Activated B cell treated with CpG ODN at 0.5 μM for 24 hours (primary cell): Measurements from ENCODE around the gene STARD13. TPM values are rescaled to one million over a fixed set of nuclear protein-coding genes. Genes with fewer than 3 reads are reported as not detected.

Experiments used
- ATAC-seq: fragments of 200-7000 bp; cut with Tn5 transposase; one replicate; pipeline ENCODE4 v1.10.0; 2021; ENCODE audit warnings: low read depth, mild to moderate bottlenecking, moderate library complexity
- CTCF ChIA-PET: fragments of 350-600 bp; sonication (Branson Sonifier 250); formaldehyde crosslinking; loops from one replicate; lab custom pipeline; 2021; ENCODE audit warnings: antibody characterized with exemption; lab: Charles Lee
- POLR2A ChIA-PET: fragments of 350-600 bp; sonication (Branson Sonifier 250); formaldehyde crosslinking; loops from one replicate; lab custom pipeline; 2021; ENCODE audit warnings: antibody characterized with exemption; lab: Charles Lee
- DNase-seq: peaks from one replicate; pipeline ENCODE4 v3.0.0; 2022
- H3K27ac Mint-ChIP-seq: one replicate; pipeline ENCODE4 v1.8.0; 2020; ENCODE audit warnings: mixed read lengths
- H3K27me3 Mint-ChIP-seq: one replicate; pipeline ENCODE4 v1.8.0; 2021; ENCODE audit warnings: mixed read lengths
- H3K36me3 Mint-ChIP-seq: one replicate; pipeline ENCODE4 v1.8.0; 2021; ENCODE audit warnings: low read depth, mixed read lengths
- H3K4me1 Mint-ChIP-seq: one replicate; pipeline ENCODE4 v1.8.0; 2021; ENCODE audit warnings: mixed read lengths
- H3K4me3 Mint-ChIP-seq: one replicate; pipeline ENCODE4 v1.8.0; 2020; ENCODE audit warnings: mild to moderate bottlenecking, mixed read lengths
- H3K9me3 Mint-ChIP-seq: one replicate; pipeline ENCODE4 v1.8.0; 2020; ENCODE audit warnings: mixed read lengths
- CTCF ChIP-seq: fragments of 200-600 bp; IDR thresholded peaks from one replicate; pipeline ENCODE4 v1.8.0; 2022; ENCODE audit warnings: antibody characterized with exemption, mild to moderate bottlenecking
- intact Hi-C: fragments of 100-400 bp; cut with micrococcal nuclease; formaldehyde crosslinking; loops from one replicate; pipeline ENCODE4 v1.15.1; 2024
- total RNA-seq: library from RNA; stranded (reverse); gene quantifications from 2 replicates; pipeline ENCODE4 v1.2.3, GENCODE V29; 2022

The STARD13 gene
- total RNA-seq, 1 donor from 2014 or later = 0.13 TPM

- Mint-ChIP-seq H3K4me1 (no peaks in the 10 kb centered on the region), H3K27me3 (peaks cover 2% of the 10 kb centered on the region), H3K36me3 (peaks cover 3% of the 10 kb centered on the region), H3K4me3 (no peak overlapping the region), H3K27ac (no peak overlapping the region), H3K9me3 (peaks cover 9% of the 10 kb centered on the region)
- no peak for TF ChIP-seq CTCF
- CTCF ChIA-PET = no interaction called here
- intact Hi-C loops = no loop called here
- POLR2A ChIA-PET = no interaction called here
- ATAC-seq = no peak
- no peak for DNase-seq
These were observed 126.7 kb downstream of the STARD13 start for GRCh38 chr13:33158816-33159215.

- Mint-ChIP-seq H3K27ac (no peak overlapping the region), H3K36me3 (peaks cover 3% of the 10 kb centered on the region), H3K4me1 (no peaks in the 10 kb centered on the region), H3K9me3 (peaks cover 9% of the 10 kb centered on the region), H3K4me3 (no peak overlapping the region), H3K27me3 (peaks cover 2% of the 10 kb centered on the region)
- TF ChIP-seq CTCF = no peak
- ChIA-PET CTCF (no interaction called here), POLR2A (no interaction called here)
- ATAC-seq = no peak
- no peak for DNase-seq
- intact Hi-C loops = no loop called here
These were observed 127.3 kb downstream of the STARD13 start for GRCh38 chr13:33158271-33158670.

- POLR2A ChIA-PET = no interaction called here
- Mint-ChIP-seq H3K36me3 (no peaks in the 10 kb centered on the region), H3K27me3 (peaks cover 2% of the 10 kb centered on the region), H3K9me3 (no peaks in the 10 kb centered on the region), H3K4me3 (no peak overlapping the region), H3K27ac (no peak overlapping the region), H3K4me1 (no peaks in the 10 kb centered on the region)
- ATAC-seq (no peak), DNase-seq (no peak)
- no peak for TF ChIP-seq CTCF
- CTCF ChIA-PET = no interaction called here
- intact Hi-C loops = no loop called here
These were observed 130.6 kb downstream of the STARD13 start for GRCh38 chr13:33154911-33155310.

- no peak for ATAC-seq
- peaks cover 2% of the 10 kb centered on the region for H3K27me3 Mint-ChIP-seq
- CTCF ChIA-PET = no interaction called here
These were observed 131.8 kb downstream of the STARD13 start for GRCh38 chr13:33153421-33154404.

More at GRCh38 chr13:33153421-33154404, 131.8 kb downstream of the STARD13 start:
- intact Hi-C loops = no loop called here
- H3K4me3 Mint-ChIP-seq = no peak overlapping the region
- no peaks in the 10 kb centered on the region for H3K9me3 Mint-ChIP-seq
- no peaks in the 10 kb centered on the region for H3K36me3 Mint-ChIP-seq
- DNase-seq = no peak
- H3K27ac Mint-ChIP-seq = no peak overlapping the region
- POLR2A ChIA-PET = no interaction called here
- no peaks in the 10 kb centered on the region for H3K4me1 Mint-ChIP-seq
- TF ChIP-seq CTCF = no peak
